Activated CD4-positive, alpha-beta T cell treated with anti-CD3 and anti-CD28 coated beads for 1 hour (primary cell): ENCODE results near the gene KCTD11.

Experiments used
- DNase-seq: peaks from one replicate; pipeline ENCODE4 v3.0.0-alpha.2; 2020

KCTD11 gene

GRCh38 chr17:7380855-7381683 is 29.1 kb downstream of the KCTD11 start, which contains the start of gene TNK1:
Gene TNK1, plus strand, starts transcription at chr17:7381089. Its CDS starts 1,838 bp downstream, at chr17:7382927.
- no peak for DNase-seq

GRCh38 chr17:7382901-7383300 is 30.9 kb downstream of the KCTD11 start:
- DNase-seq: no peak

GRCh38 chr17:7383371-7383741 is 31.4 kb downstream of the KCTD11 start:
- no peak for DNase-seq

- peak; percentile 69 for DNase-seq
Observed at GRCh38 chr17:7383742-7384488, 32.0 kb downstream of the KCTD11 start.

- DNase-seq: no peak
Observed at GRCh38 chr17:7384489-7385081, 32.6 kb downstream of the KCTD11 start.

- no peak for DNase-seq
Observed at GRCh38 chr17:7388856-7389255, 36.9 kb downstream of the KCTD11 start.

GRCh38 chr17:7389924-7390910 is 38.3 kb downstream of the KCTD11 start:
- DNase-seq: no peak

GRCh38 chr17:7391307-7391706 is 39.3 kb downstream of the KCTD11 start:
- DNase-seq: no peak

- no peak for DNase-seq
Observed at GRCh38 chr17:7392696-7393612, 41.0 kb downstream of the KCTD11 start.

GRCh38 chr17:7393613-7394451 is 41.9 kb downstream of the KCTD11 start:
- DNase-seq: no peak

- DNase-seq: peak; percentile 72
Observed at GRCh38 chr17:7394452-7395191, 42.7 kb downstream of the KCTD11 start, which contains the start of gene PLSCR3. Gene PLSCR3, minus strand, starts transcription at chr17:7394525. Its CDS starts 415 bp downstream, at chr17:7394110.

GRCh38 chr17:7396147-7396546 is 44.2 kb downstream of the KCTD11 start:
- no peak for DNase-seq

- DNase-seq: no peak
Observed at GRCh38 chr17:7398612-7399011, 46.6 kb downstream of the KCTD11 start.

- DNase-seq: no peak
Observed at GRCh38 chr17:7403043-7403726, 51.2 kb downstream of the KCTD11 start.

GRCh38 chr17:7403727-7403976 is 51.7 kb downstream of the KCTD11 start:
- DNase-seq: no peak

GRCh38 chr17:7403977-7404736 is 52.2 kb downstream of the KCTD11 start, which contains the start of gene TMEM256:
Gene TMEM256, minus strand, starts transcription at chr17:7404097. Its CDS starts 13 bp downstream, at chr17:7404084.
- peak; percentile 88 for DNase-seq
